Right lobe of liver (tissue), 4 donors: ENCODE data around the gene SERPINA4.

Experiments
- CTCF ChIP-seq, 4 donors: fragments of 200-600 bp in 3 of 4; fragments of 450-650 bp in 1 of 4; IDR thresholded peaks; one replicate each; pipeline versions ENCODE4 v1.5.1 to v1.8.0; 2016 to 2022; ENCODE audit warnings: antibody characterized with exemption in 4 of 4, mild to moderate bottlenecking in 2 of 4
- POLR2A ChIP-seq: fragments of 450-650 bp; IDR thresholded peaks from one replicate; pipeline ENCODE4 v1.6.1; 2017; ENCODE audit warnings: antibody characterized with exemption, mild to moderate bottlenecking
- donor health status: DM: no; HTN: no; CAD: no.
- donor health status: DM: no; HTN: no; CAD: no.
- donor health status: DM: no; HTN: yes; CAD: no.

DNA sequence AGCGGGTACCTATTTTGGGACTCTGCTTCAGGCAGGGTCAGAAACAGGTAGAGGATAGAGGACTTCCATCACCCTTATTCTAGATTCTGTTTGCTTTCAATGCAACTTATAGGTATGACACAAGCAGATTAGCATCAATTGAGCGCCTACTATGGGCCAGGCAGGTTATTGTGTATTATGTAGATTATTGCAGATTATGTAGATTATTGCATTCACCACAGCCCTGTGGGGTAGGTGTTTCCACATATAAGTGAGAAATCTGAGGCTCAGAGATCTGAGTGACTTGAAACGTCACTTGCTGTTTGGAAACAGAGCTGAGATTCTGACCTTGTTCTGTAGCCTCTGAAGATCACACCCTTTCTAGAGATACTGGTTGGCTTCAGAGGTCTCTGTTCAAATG lies 25.7 kb upstream of the SERPINA4 start:
- TF ChIP-seq CTCF (IDR thresholded peaks at IDR 0.05): no peak
- no peak for TF ChIP-seq POLR2A
